BJ (cell line): ENCODE measurements around the gene DMRTC2. TPM values are rescaled to one million over a fixed set of nuclear protein-coding genes. Genes with fewer than 3 reads are reported as not detected.
A peak's percentile ranks its signal among the peaks of the same experiment; 100 is the strongest.

Experiments
- CTCF ChIA-PET: fragments of 350-600 bp; formaldehyde crosslinking; extraction: SDS; loops from one replicate; lab custom pipeline; 2021; ENCODE audit warnings: antibody characterized with exemption, inconsistent platforms; lab: Yijun Ruan, JAX
- POLR2A ChIA-PET: fragments of 300-600 bp; sonication (Branson Sonifier 250); formaldehyde crosslinking; extraction: SDS; loops from one replicate; lab custom pipeline; 2021; ENCODE audit warnings: antibody characterized with exemption; lab: Charles Lee
- DNase-seq: peaks from one replicate; pipeline ENCODE4 v3.0.0-alpha.2; 2011; ENCODE audit warnings: low read depth
- H3K27me3 ChIP-seq: 2 replicates; pipeline ENCODE4 v1.6.0; 2011; ENCODE audit warnings: low read length; ENCODE audit not compliant: control insufficient read depth, insufficient read depth
- H3K36me3 ChIP-seq: 2 replicates; pipeline ENCODE4 v1.5.1; 2011; ENCODE audit warnings: low read length; ENCODE audit not compliant: control insufficient read depth, insufficient read depth
- H3K4me3 ChIP-seq: 2 replicates; pipeline ENCODE4 v1.5.1; 2011; ENCODE audit warnings: low read depth, mild to moderate bottlenecking, control low read depth, low read length
- polyA plus RNA-seq: library from polyadenylated mRNA; depleted of rRNA; stranded (reverse); fragments of >200 nt; gene quantifications from 2 replicates; pipeline ENCODE4 v1.2.3, GENCODE V29; 2011
- TF ChIP-seq, protein P1 (sequence below): IDR thresholded peaks from 2 replicates; pipeline ENCODE4 v1.5.1; 2011; ENCODE audit warnings: low read depth, mild to moderate bottlenecking, control low read depth, inconsistent platforms, low read length, moderate library complexity; ENCODE audit not compliant: insufficient read depth

Gene DMRTC2
- polyA plus RNA-seq, 1 experiment = not detected

DNA sequence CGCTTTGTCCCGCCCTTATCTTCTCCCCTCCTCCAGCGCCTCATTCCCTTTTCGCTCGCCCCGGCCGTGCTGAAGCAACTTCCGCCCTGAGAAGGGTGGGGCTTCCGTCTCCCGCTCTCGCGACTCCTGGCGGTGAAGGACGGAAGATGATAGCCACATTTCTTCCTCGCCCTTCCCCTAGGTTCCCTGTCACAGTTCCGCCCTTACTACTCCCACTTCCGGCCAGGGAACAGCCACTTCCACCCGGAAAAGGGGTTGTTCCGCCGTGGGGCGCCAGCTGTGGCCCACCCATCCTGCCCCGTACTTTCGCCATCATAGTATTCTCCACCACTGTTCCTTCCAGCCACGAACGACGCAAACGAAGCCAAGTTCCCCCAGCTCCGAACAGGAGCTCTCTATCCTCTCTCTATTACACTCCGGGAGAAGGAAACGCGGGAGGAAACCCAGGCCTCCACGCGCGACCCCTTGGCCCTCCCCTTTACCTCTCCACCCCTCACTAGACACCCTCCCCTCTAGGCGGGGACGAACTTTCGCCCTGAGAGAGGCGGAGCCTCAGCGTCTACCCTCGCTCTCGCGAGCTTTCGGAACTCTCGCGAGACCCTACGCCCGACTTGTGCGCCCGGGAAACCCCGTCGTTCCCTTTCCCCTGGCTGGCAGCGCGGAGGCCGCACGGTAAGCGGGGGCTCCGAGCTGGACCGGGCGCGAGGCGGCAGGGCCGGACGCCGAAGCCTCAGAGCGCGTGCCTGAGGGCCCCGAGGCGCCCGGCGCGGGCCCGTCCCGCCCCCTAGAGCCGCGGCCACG, 15.0 kb downstream of the DMRTC2 start, which contains the start of gene RPS19:
TSS of gene RPS19 (plus strand) at position 638 of the 801 bp plus-strand sequence. CDS start 520 bp downstream, outside the sequence.
- peak; percentile 95 for DNase-seq
- Histone ChIP-seq H3K27me3 (no peaks in the 10 kb centered on the region), H3K36me3 (peaks cover 34% of the 10 kb centered on the region), H3K4me3 (peak within 1 kb of the TSS; percentile 94)
- ChIA-PET POLR2A (no interaction called here), CTCF (interaction anchor here (0.6 to 2.6 kb wide), 11 partner anchors 9 to 1619 kb away, joined by 3 to 7 read pairs (median 6); no protein-coding TSS in a partner anchor)
- TF ChIP-seq, protein P1, sequence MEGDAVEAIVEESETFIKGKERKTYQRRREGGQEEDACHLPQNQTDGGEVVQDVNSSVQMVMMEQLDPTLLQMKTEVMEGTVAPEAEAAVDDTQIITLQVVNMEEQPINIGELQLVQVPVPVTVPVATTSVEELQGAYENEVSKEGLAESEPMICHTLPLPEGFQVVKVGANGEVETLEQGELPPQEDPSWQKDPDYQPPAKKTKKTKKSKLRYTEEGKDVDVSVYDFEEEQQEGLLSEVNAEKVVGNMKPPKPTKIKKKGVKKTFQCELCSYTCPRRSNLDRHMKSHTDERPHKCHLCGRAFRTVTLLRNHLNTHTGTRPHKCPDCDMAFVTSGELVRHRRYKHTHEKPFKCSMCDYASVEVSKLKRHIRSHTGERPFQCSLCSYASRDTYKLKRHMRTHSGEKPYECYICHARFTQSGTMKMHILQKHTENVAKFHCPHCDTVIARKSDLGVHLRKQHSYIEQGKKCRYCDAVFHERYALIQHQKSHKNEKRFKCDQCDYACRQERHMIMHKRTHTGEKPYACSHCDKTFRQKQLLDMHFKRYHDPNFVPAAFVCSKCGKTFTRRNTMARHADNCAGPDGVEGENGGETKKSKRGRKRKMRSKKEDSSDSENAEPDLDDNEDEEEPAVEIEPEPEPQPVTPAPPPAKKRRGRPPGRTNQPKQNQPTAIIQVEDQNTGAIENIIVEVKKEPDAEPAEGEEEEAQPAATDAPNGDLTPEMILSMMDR = peak; percentile 65

DNA sequence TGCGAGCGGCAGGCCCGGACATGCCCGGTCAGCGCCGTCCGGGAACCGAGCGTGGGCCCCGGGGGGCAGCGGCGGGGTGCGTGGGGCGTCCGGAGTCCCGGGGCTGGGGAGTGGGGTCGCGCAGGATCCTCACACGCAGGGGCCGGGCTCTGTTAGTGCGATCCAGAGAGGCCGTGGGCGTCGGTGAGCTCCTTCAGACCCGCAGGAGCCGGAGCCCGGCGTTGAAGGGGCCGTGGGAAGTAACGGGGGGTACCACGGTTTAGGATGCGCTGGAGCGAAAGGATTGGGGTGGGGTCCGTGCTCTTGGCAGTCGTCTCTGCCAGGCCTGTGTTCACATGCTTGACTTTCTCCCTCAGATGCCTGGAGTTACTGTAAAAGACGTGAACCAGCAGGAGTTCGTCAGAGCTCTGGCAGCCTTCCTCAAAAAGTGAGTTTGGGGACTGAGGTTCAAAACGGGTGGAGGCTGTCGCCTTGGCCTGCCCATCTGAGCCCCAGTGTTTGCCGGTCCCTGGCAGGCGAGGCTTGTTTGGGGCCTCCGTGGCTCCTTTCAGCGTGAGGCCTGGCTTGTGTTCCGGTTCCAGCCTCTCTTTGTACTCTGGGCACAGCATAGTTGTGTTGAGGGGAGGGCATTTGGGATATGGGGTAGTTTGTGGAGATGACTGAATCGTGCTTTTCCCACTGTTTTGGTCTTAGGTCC, 15.7 kb downstream of the DMRTC2 start:
- no peak for DNase-seq
- H3K36me3 ChIP-seq = peaks cover 37% of the 10 kb centered on the region
- ChIA-PET CTCF (interaction anchor here (0.6 to 2.6 kb wide), 7 partner anchors 9 to 540 kb away, joined by 3 to 7 read pairs (median 4); no protein-coding TSS in a partner anchor), POLR2A (interaction anchor here (0.7 kb wide), 1 partner anchor 12 kb away, joined by 4 read pairs; no protein-coding TSS in a partner anchor)
- TF ChIP-seq, protein P1 = no peak
- no peaks in the 10 kb centered on the region for H3K27me3 ChIP-seq
- H3K4me3 ChIP-seq = peak overlapping the region; percentile 94

DNA sequence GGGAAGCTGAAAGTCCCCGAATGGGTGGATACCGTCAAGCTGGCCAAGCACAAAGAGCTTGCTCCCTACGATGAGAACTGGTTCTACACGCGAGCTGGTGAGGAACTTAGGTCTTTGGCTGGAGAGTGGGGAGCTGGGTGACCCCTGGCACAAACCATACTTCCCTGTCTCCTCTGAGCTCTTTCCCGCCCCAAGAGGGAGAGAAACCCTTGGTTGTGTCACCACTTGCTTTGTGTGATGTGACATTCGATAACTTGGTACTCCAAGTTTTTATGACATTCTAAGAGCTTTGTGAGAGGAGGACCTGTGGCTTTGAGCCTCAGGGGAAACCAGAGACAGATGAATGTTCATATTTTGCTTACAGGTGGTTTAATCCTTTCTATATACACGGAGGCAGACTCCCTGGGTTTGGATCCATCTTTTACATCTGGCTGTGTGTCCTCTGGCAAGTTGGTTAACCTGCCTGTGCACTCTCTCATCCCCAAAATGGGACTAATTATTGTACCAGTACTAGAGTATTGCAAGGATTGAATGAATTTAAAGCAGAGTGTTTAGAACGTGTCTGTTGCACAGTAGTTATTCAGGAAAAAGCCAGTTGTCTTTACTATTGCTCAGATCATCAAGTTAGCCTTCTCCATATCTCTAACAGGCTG, 16.4 kb downstream of the DMRTC2 start:
- Histone ChIP-seq H3K27me3 (no peaks in the 10 kb centered on the region), H3K36me3 (peaks cover 38% of the 10 kb centered on the region), H3K4me3 (peak overlapping the region; percentile 94)
- TF ChIP-seq, protein P1 = no peak
- POLR2A ChIA-PET = interaction anchor here (0.7 kb wide), 1 partner anchor 11 kb away, joined by 4 read pairs; no protein-coding TSS in a partner anchor
- CTCF ChIA-PET = interaction anchor here (0.6 to 2.6 kb wide), 3 partner anchors 8 to 95 kb away, joined by 3 to 7 read pairs (median 3); no protein-coding TSS in a partner anchor
- DNase-seq = no peak

DNA sequence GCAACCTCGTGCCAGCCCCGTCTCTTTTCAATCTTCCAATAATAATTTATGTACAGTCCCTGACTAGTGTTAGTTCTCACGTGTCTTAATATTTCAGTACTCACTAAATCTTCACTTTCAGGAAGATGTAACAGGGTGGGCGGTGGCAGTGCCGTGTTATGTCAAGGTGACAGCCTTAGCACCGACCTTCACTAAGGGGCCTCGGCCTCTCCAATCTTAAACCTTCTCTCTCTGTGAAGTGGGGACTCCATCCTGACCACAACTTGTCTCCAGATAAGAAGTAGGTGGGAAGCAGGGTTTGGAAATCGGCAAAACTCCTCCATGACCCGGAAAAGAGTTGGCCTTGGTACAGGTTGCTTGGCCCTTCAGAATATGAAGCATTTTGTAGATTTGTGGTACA, 17.0 kb downstream of the DMRTC2 start:
- ChIA-PET CTCF (no interaction called here), POLR2A (no interaction called here)
- Histone ChIP-seq H3K4me3 (no peak overlapping the region), H3K27me3 (no peaks in the 10 kb centered on the region), H3K36me3 (peaks cover 42% of the 10 kb centered on the region)
- no peak for DNase-seq
- TF ChIP-seq, protein P1 = no peak
